HEK293T (cell line): ENCODE results near the gene BLOC1S1.
"Not testable (repeated sequence)": the region's sequence is repeated elsewhere in the genome, so short reads cannot be mapped to it uniquely, and the experiment has no call there.

ENCODE experiments used
- CTCF ChIA-PET: fragments of 350-600 bp; formaldehyde crosslinking; extraction: SDS; loops from one replicate; lab custom pipeline; 2021; ENCODE audit warnings: antibody characterized with exemption, inconsistent platforms; lab: Yijun Ruan, JAX
- POLR2A ChIA-PET: fragments of 350-600 bp; formaldehyde crosslinking; extraction: SDS; loops from one replicate; lab custom pipeline; 2020; ENCODE audit warnings: antibody characterized with exemption, inconsistent platforms; lab: Yijun Ruan, JAX
- DNase-seq: peaks from one replicate; pipeline ENCODE4 v3.0.0; 2012; ENCODE audit warnings: mixed read lengths; ENCODE audit errors: extremely low spot score
- ARNT ChIP-seq: fragments of 450-650 bp; IDR thresholded peaks from 2 replicates; pipeline ENCODE4 v1.6.1; 2017; ENCODE audit warnings: mild to moderate bottlenecking
- BHLHE40 ChIP-seq: fragments of 450-650 bp; IDR thresholded peaks from 2 replicates; pipeline ENCODE4 v1.6.1; 2016; ENCODE audit warnings: mild to moderate bottlenecking, moderate library complexity, borderline replicate concordance
- CTBP1 ChIP-seq: fragments of 450-650 bp; IDR thresholded peaks from 2 replicates; pipeline ENCODE4 v1.6.1; 2016; ENCODE audit warnings: borderline replicate concordance
- ELF4 ChIP-seq: fragments of 450-650 bp; IDR thresholded peaks from 2 replicates; pipeline ENCODE4 v1.6.1; 2017; ENCODE audit warnings: antibody characterized with exemption
- FOXA1 ChIP-seq: fragments of 450-650 bp; IDR thresholded peaks from 2 replicates; pipeline ENCODE4 v1.6.1; 2016; ENCODE audit warnings: mild to moderate bottlenecking
- FOXK2 ChIP-seq: fragments of 450-650 bp; IDR thresholded peaks from 2 replicates; pipeline ENCODE4 v1.6.1; 2016; ENCODE audit warnings: mild to moderate bottlenecking
- FOXM1 ChIP-seq: fragments of 450-650 bp; IDR thresholded peaks from 2 replicates; pipeline ENCODE4 v1.6.1; 2017; ENCODE audit warnings: mild to moderate bottlenecking, borderline replicate concordance
- HDGF ChIP-seq: fragments of 450-650 bp; IDR thresholded peaks from 2 replicates; pipeline ENCODE4 v1.6.1; 2017; ENCODE audit warnings: antibody characterized with exemption, borderline replicate concordance
- L3MBTL2 ChIP-seq: fragments of 450-650 bp; conservative IDR thresholded peaks from 2 replicates; pipeline ENCODE4 v1.6.1; 2016; ENCODE audit warnings: mild to moderate bottlenecking
- LEF1 ChIP-seq: fragments of 450-650 bp; IDR thresholded peaks from 2 replicates; pipeline ENCODE4 v1.6.1; 2017; ENCODE audit warnings: mild to moderate bottlenecking, borderline replicate concordance
- NFRKB ChIP-seq: fragments of 450-650 bp; IDR thresholded peaks from 2 replicates; pipeline ENCODE4 v1.6.1; 2016; ENCODE audit warnings: mild to moderate bottlenecking, moderate library complexity
- PKNOX1 ChIP-seq: fragments of 450-650 bp; IDR thresholded peaks from 2 replicates; pipeline ENCODE4 v1.6.1; 2016
- SP1 ChIP-seq: fragments of 450-650 bp; IDR thresholded peaks from 2 replicates; pipeline ENCODE4 v1.6.1; 2017
- SUZ12 ChIP-seq: fragments of 450-650 bp; IDR thresholded peaks from 2 replicates; pipeline ENCODE4 v1.6.1; 2016; ENCODE audit warnings: mild to moderate bottlenecking
- TARDBP ChIP-seq: fragments of 450-650 bp; IDR thresholded peaks from 2 replicates; pipeline ENCODE4 v1.6.1; 2016
- ZNF384 ChIP-seq: fragments of 450-650 bp; IDR thresholded peaks from 2 replicates; pipeline ENCODE4 v1.6.1; 2016

Gene BLOC1S1

GRCh38 chr12:55746913-55747231 lies 31.0 kb downstream of the BLOC1S1 start:
- TF ChIP-seq FOXM1: no peak
- TF ChIP-seq CTBP1: no peak
- no peak for TF ChIP-seq PKNOX1
- no peak for TF ChIP-seq BHLHE40
- TF ChIP-seq HDGF: no peak
- TF ChIP-seq FOXK2: no peak
- TF ChIP-seq SUZ12: no peak
- no peak for DNase-seq
- ChIA-PET CTCF (interaction anchor here (0.9 to 4.3 kb wide), 3 partner anchors 8 to 11 kb away, joined by 3 to 19 read pairs (median 3); no protein-coding TSS in a partner anchor), POLR2A (interaction anchor here (1.0 to 2.0 kb wide), 4 partner anchors 8 to 83 kb away, joined by 3 to 4 read pairs (median 3); partner anchors contain the start of genes CD63 and DNAJC14)

- ChIA-PET POLR2A (interaction anchor here (2.0 kb wide), 1 partner anchor 19 kb away, joined by 4 read pairs; the partner anchor contains the start of gene CD63), CTCF (interaction anchor here (4.3 kb wide), 1 partner anchor 11 kb away, joined by 19 read pairs; no protein-coding TSS in a partner anchor)
- no peak for DNase-seq
- TF ChIP-seq ARNT (no peak), PKNOX1 (no peak), NFRKB (no peak), TARDBP (no peak), CTBP1 (no peak), FOXM1 (no peak)
These were observed 32.6 kb downstream of the BLOC1S1 start for GRCh38 chr12:55748230-55748993.

GRCh38 chr12:55755246-55755645 lies 39.4 kb downstream of the BLOC1S1 start:
- POLR2A ChIA-PET: interaction anchor here (1.0 kb wide), 1 partner anchor 62 kb away, joined by 3 read pairs; the partner anchor contains the start of genes ORMDL2 and SARNP
- no peak for DNase-seq
- TF ChIP-seq CTBP1: no peak
- TF ChIP-seq SP1: no peak
- no peak for TF ChIP-seq FOXK2
- no peak for TF ChIP-seq SUZ12
- TF ChIP-seq ARNT: no peak
- TF ChIP-seq BHLHE40: no peak
- no peak for TF ChIP-seq LEF1
- no peak for TF ChIP-seq L3MBTL2
- TF ChIP-seq NFRKB: no peak
- TF ChIP-seq TARDBP: no peak
- no peak for TF ChIP-seq HDGF
- TF ChIP-seq ZNF384: no peak
- TF ChIP-seq FOXM1: no peak
- TF ChIP-seq FOXA1: no peak
- TF ChIP-seq PKNOX1: no peak
- no peak for TF ChIP-seq ELF4
- CTCF ChIA-PET: no interaction called here

GRCh38 chr12:55757701-55758100 lies 41.9 kb downstream of the BLOC1S1 start:
- no peak for DNase-seq
- CTCF ChIA-PET: interaction anchor here (0.5 to 1.0 kb wide), 2 partner anchors 11 to 1541 kb away, joined by 3 read pairs; no protein-coding TSS in a partner anchor
- TF ChIP-seq FOXA1 (no peak), SUZ12 (no peak), TARDBP (no peak), FOXM1 (no peak), CTBP1 (no peak), LEF1 (no peak), L3MBTL2 (no peak), BHLHE40 (no peak), NFRKB (no peak), HDGF (no peak), ARNT (no peak), FOXK2 (no peak), ZNF384 (no peak)
- POLR2A ChIA-PET: interaction anchor here (1.2 kb wide), 1 partner anchor 11 kb away, joined by 3 read pairs; no protein-coding TSS in a partner anchor

- POLR2A ChIA-PET, DNase-seq, CTCF ChIA-PET: not testable (repeated sequence)
These were observed 42.7 kb downstream of the BLOC1S1 start for GRCh38 chr12:55758575-55758974.

GRCh38 chr12:55760663-55761062 lies 44.8 kb downstream of the BLOC1S1 start:
- ChIA-PET POLR2A (no interaction called here), CTCF (no interaction called here)
- DNase-seq: no peak
- no peak for TF ChIP-seq BHLHE40
- no peak for TF ChIP-seq ARNT
- TF ChIP-seq NFRKB: no peak
- no peak for TF ChIP-seq PKNOX1
- TF ChIP-seq FOXK2: no peak
- no peak for TF ChIP-seq FOXA1
- TF ChIP-seq HDGF: no peak
- no peak for TF ChIP-seq L3MBTL2
- TF ChIP-seq SP1: no peak
- TF ChIP-seq LEF1: no peak
- no peak for TF ChIP-seq FOXM1
- no peak for TF ChIP-seq ELF4
- no peak for TF ChIP-seq CTBP1
- TF ChIP-seq ZNF384: no peak
